HG03342 (cell line): Measurements from ENCODE around the gene GABARAP.

ENCODE experiments used
- ATAC-seq: cut with Tn5 transposase; IDR thresholded peaks from one replicate; pipeline ENCODE4 v1.9.1; 2021; ENCODE audit warnings: mild to moderate bottlenecking, moderate library complexity; ENCODE audit not compliant: unreplicated experiment

Gene GABARAP

GRCh38 chr17:7208754-7209460 lies 33.3 kb downstream of the GABARAP start:
- no peak for ATAC-seq

- ATAC-seq: no peak
These were observed 34.1 kb downstream of the GABARAP start for GRCh38 chr17:7208027-7208571.

GRCh38 chr17:7207120-7208001 lies 34.9 kb downstream of the GABARAP start:
- ATAC-seq: no peak

GRCh38 chr17:7205561-7205960 lies 36.7 kb downstream of the GABARAP start:
- no peak for ATAC-seq

- peak; percentile 76 for ATAC-seq
These were observed 37.3 kb downstream of the GABARAP start for GRCh38 chr17:7204828-7205461.

- no peak for ATAC-seq
These were observed 37.9 kb downstream of the GABARAP start for GRCh38 chr17:7204336-7204735.

- no peak for ATAC-seq
These were observed 38.9 kb downstream of the GABARAP start for GRCh38 chr17:7203391-7203790.

- ATAC-seq: no peak
These were observed 45.4 kb downstream of the GABARAP start for GRCh38 chr17:7196651-7197401.

- no peak for ATAC-seq
These were observed 46.3 kb downstream of the GABARAP start for GRCh38 chr17:7195971-7196370.

GRCh38 chr17:7192271-7192937 lies 49.8 kb downstream of the GABARAP start:
- ATAC-seq: no peak

- no peak for ATAC-seq
These were observed 50.5 kb downstream of the GABARAP start for GRCh38 chr17:7191571-7192270.

GRCh38 chr17:7191069-7191468 lies 51.2 kb downstream of the GABARAP start:
- ATAC-seq: no peak

GRCh38 chr17:7190276-7190917 lies 51.9 kb downstream of the GABARAP start:
- ATAC-seq: no peak
